ENCODE data around the gene CCDC134.

Gene CCDC134

DNA sequence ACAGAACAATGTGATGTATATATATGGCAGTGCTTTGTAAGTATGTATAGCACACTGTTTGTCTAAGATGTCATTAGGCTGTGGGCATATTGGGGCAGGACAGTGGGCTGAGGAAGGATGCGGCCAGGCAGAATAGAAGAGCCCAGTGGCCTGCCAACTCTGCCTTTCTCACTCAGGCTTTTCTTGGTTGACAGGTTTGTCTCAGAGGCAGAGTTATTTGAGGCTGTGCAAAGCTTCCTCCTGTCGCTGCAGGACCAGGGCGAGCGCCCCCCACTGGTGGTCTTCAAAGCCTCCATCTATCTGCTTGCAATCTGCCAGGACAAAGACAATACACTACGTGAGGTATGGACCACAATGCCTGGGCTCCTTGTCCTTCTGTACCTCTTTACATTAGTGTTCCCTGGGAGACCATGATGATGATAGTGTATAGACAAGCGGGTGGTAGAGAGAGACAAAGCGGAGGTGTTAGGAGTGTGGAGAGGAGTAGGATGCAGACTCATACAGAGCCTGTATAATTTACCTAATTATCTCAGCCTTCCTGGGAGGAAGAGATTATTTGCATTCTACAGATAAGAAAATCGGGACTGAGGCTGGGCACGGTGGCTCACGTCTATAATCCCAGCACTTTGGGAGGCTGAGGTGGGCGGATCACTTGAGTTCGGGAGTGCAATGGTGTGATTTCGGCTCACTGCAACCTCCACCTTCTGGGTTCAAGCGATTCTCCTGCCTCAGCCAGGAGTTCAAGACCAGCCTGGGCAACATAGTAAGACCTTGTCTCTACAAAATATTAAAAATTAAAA is 37.3 kb upstream of the CCDC134 start:
- H3K27ac ChIP-seq = no peak overlapping the region
- no peak for DNase-seq (ENCODE audit: low spot score)
- ChIA-PET POLR2A (ENCODE audit: low non-redundant PET) (no interaction called here), CTCF (no interaction called here)
- TF ChIP-seq, protein P1, sequence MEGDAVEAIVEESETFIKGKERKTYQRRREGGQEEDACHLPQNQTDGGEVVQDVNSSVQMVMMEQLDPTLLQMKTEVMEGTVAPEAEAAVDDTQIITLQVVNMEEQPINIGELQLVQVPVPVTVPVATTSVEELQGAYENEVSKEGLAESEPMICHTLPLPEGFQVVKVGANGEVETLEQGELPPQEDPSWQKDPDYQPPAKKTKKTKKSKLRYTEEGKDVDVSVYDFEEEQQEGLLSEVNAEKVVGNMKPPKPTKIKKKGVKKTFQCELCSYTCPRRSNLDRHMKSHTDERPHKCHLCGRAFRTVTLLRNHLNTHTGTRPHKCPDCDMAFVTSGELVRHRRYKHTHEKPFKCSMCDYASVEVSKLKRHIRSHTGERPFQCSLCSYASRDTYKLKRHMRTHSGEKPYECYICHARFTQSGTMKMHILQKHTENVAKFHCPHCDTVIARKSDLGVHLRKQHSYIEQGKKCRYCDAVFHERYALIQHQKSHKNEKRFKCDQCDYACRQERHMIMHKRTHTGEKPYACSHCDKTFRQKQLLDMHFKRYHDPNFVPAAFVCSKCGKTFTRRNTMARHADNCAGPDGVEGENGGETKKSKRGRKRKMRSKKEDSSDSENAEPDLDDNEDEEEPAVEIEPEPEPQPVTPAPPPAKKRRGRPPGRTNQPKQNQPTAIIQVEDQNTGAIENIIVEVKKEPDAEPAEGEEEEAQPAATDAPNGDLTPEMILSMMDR (conservative IDR thresholded peaks at IDR 0.05; ENCODE audit: low read depth) = no peak

DNA sequence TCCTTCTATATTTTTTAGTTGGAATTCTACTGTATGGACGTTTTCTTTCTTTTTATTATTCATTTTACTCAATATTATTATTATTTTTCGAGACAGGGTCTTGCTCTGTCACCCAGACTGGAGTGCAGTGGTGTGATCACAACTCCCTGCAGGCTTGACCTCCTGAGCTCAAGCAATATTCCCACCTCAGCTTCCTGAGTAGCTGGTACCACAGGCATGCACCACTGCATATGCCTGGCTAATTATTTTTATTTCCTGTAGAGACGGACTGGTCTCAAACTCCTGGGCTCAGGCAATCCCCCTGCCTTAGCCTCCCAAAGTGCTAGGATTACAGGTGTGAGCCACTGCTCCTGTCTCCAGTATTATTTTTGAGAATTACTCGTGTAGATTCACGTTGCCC is 34.0 kb upstream of the CCDC134 start:
- CTCF ChIA-PET = no interaction called here

DNA sequence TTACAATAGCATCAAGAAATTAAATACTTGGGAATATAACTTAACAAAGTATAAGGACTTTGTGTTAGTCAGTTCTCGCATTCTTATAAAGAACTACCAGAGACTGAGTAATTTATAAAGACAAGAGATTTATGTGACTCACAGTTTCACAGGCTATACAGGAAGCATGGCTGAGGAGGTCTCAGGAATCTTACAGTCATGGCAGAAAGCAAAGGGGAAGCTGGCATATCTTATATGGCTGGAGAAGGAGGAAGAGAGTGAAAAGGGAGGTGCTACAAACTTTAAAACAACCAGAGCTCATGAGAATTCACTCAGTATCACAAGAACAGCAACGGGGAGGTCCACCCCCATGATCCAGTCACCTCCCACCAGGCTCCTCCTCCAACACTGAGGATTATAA is 32.0 kb upstream of the CCDC134 start:
- ChIA-PET CTCF (no interaction called here), POLR2A (ENCODE audit: low non-redundant PET) (no interaction called here)
- no peak for DNase-seq (ENCODE audit: low spot score)
- TF ChIP-seq, protein P1 (conservative IDR thresholded peaks at IDR 0.05; ENCODE audit: low read depth) = no peak
- H3K27ac ChIP-seq = no peak overlapping the region

More for the DNA sequence above, 34.0 kb upstream of the CCDC134 start:
- DNase-seq (ENCODE audit: low spot score) = no peak
- TF ChIP-seq, protein P1 (conservative IDR thresholded peaks at IDR 0.05; ENCODE audit: low read depth) = no peak
- POLR2A ChIA-PET (ENCODE audit: low non-redundant PET) = no interaction called here
- H3K27ac ChIP-seq = no peak overlapping the region

DNA sequence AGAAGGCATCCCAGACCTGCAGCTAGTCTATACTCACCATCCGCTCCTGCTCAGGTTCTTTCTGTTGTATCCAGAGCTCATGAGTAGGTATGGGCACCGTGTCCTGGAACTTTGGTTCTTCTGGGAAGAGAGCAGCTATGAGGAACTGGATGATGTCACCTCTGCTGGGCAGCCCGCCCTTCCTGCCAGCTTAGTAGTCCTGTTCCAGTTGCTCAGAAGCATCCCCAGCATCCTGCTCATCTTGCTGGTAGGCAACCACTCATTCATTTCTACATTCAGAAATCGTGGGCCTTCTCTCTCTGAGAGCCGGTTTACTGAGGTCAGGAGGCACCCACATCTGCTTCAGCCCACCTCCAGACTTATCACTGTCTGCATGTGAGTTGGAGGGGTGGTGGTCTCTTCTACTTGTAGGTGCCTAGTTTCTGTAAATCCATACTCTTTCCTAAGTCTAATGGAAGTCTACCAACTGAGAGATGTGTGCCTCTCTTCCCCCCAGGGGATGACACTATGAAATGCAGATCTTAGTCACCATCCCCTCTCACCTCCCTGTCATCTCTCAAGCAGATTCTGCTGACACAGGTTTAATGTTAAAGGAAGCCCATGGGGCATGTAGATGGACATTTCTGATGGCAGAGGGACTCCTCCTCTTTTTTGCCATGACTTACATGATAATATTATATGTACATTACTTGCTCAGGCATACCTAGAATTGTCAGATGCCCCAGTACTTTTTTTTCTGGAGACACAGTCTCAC is 29.6 kb upstream of the CCDC134 start:
- POLR2A ChIA-PET (ENCODE audit: low non-redundant PET) = no interaction called here
- H3K27ac ChIP-seq = no peak overlapping the region
- peak; percentile 8 for DNase-seq (ENCODE audit: low spot score)
- CTCF ChIA-PET = no interaction called here
- TF ChIP-seq, protein P1 (conservative IDR thresholded peaks at IDR 0.05; ENCODE audit: low read depth) = no peak

DNA sequence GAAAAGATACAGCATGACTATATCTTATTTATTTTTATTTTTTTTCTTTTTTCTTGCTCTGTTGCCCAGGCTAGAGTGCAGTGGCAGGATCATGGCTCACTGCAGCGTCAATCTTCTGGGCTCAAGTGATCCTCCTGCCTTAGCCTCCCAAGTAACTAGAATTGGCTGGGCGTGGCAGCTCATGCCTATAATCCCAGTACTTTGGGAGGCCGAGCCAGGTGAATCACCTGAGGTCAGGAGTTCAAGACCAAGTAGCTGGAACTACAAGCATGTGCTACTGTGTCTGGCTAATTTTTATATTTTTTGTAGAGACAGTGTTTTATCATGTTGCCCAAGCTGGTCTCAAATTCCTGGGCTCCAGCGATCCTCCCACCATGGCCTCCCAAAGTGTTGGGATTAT is 28.3 kb upstream of the CCDC134 start:
- POLR2A ChIA-PET (ENCODE audit: low non-redundant PET) = no interaction called here
- CTCF ChIA-PET = interaction anchor here (0.7 kb wide), 1 partner anchor 26 kb away, joined by 3 read pairs; no protein-coding TSS in a partner anchor
- H3K27ac ChIP-seq = no peak overlapping the region
- TF ChIP-seq, protein P1 (conservative IDR thresholded peaks at IDR 0.05; ENCODE audit: low read depth) = no peak
- no peak for DNase-seq (ENCODE audit: low spot score)

DNA sequence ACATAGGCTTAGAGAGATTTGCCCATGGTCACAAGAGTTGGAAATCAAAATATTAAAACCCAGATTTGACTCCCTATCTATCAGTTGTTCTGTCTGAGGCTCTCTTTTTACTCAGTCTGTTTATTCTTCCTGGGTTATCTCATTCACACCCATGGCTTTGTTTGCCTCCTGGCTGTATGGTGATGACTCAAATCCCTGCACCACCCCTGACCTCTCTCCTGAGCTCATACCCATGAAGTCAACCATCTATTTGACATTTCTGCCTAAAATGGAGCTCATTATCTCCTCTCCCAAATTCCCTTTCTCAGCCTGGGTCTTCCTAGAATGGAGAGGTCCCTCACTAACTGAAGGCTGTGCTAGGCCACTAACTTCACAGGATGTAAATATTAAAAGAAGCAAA is 27.8 kb upstream of the CCDC134 start:
- ChIA-PET CTCF (interaction anchor here (0.7 kb wide), 1 partner anchor 26 kb away, joined by 3 read pairs; no protein-coding TSS in a partner anchor), POLR2A (ENCODE audit: low non-redundant PET) (no interaction called here)
- peak; percentile 56 for DNase-seq (ENCODE audit: low spot score)
- TF ChIP-seq, protein P1 (conservative IDR thresholded peaks at IDR 0.05; ENCODE audit: low read depth) = no peak
- no peak overlapping the region for H3K27ac ChIP-seq
